Psoas muscle (tissue), 8 donors: Measurements from ENCODE around the gene SH3BGRL2. TPM values are rescaled to one million over a fixed set of nuclear protein-coding genes. Genes with fewer than 3 reads are reported as not detected.

Source experiments
- ATAC-seq, 4 donors: fragments of 200-7000 bp; cut with Tn5 transposase; one replicate each; pipeline ENCODE4 v1.9.1; 2020; ENCODE audit warnings: moderate library complexity in 3 of 4, mild to moderate bottlenecking in 2 of 4
- DNase-seq, 2 donors: peaks; one replicate each; pipeline ENCODE4 v3.0.0-alpha.2; 2020
- H3K27ac ChIP-seq: fragments of 200-600 bp; one replicate; pipeline ENCODE4 v1.8.0; 2022
- H3K27me3 ChIP-seq, 3 donors: fragments of 200-600 bp in 1 of 3; one replicate each; pipeline versions ENCODE4 v1.6.1 to v1.8.0; 2013 to 2022; ENCODE audit warnings: low read length in 2 of 3, mild to moderate bottlenecking in 2 of 3, moderate library complexity in 1 of 3; ENCODE audit not compliant: insufficient read depth in 3 of 3
- H3K36me3 ChIP-seq, 2 donors: fragments of 200-600 bp in 1 of 2; one replicate each; pipeline versions ENCODE4 v1.6.1 to v1.8.0; 2013 to 2022; ENCODE audit warnings: low read depth in 1 of 2, mild to moderate bottlenecking in 1 of 2, moderate library complexity in 1 of 2; ENCODE audit not compliant: insufficient read depth in 1 of 2
- H3K4me1 ChIP-seq: fragments of 200-600 bp; one replicate; pipeline ENCODE4 v1.8.0; 2022
- H3K4me3 ChIP-seq: fragments of 200-600 bp; one replicate; pipeline ENCODE4 v1.8.0; 2022; ENCODE audit warnings: mild to moderate bottlenecking
- H3K9me3 ChIP-seq: fragments of 200-600 bp; one replicate; pipeline ENCODE4 v1.8.0; 2022
- WGBS, 3 donors: extraction: QIAGEN DNeasy Blood & Tissue Kit; methylation state at CpG; one replicate each; pipeline versions ENCODE4 v1.1.6 to v1.1.7; 2013; 5-methylcytosine and 5-hydroxymethylcytosine counted together
- intact Hi-C, 2 donors: fragments of 100-400 bp; cut with DNase I; formaldehyde crosslinking; loops; one replicate each; pipeline versions ENCODE4 v1.11.0 to v1.14.2; 2022
- polyA plus RNA-seq, 3 donors: library from polyadenylated mRNA; stranded (reverse); fragments of 200-250 nt; gene quantifications; one replicate each; pipeline ENCODE4 v1.2.3, GENCODE V29; 2013
- total RNA-seq, 4 donors: library from RNA; stranded (reverse); fragmentation: NEBNext Ultra II Directional in 2 of 4; extraction: Animal tissue kit (Norgen Biotek cat#: 25700) in 2 of 4; gene quantifications; one replicate each; pipeline versions ENCODE4 v1.2.1 to v1.2.4, GENCODE V29; 2021 to 2023
- TF ChIP-seq, protein P1 (sequence below): fragments of 200-600 bp; IDR thresholded peaks from one replicate; pipeline ENCODE4 v1.8.0; 2022; ENCODE audit warnings: antibody characterized with exemption
- donor health status: healthy with polysubstance abuse.
- donor health status: DM: no; HTN: no; CAD: no; lungs with moderate emphysema.
- donor health status: Bipolar disorder and iron deficiency.
- donor health status: healthy.
- donor health status: DM: yes; HTN: yes; CAD: no.
- donor health status: DM: no; HTN: no; CAD: no.
- donor health status: DM: no; HTN: no; CAD: no.
- donor health status: DM: yes; HTN: yes; CAD: no.

Gene SH3BGRL2
- total and polyA plus RNA-seq, 7 donors = 3.5 to 9.7 (median 4.3) TPM

DNA sequence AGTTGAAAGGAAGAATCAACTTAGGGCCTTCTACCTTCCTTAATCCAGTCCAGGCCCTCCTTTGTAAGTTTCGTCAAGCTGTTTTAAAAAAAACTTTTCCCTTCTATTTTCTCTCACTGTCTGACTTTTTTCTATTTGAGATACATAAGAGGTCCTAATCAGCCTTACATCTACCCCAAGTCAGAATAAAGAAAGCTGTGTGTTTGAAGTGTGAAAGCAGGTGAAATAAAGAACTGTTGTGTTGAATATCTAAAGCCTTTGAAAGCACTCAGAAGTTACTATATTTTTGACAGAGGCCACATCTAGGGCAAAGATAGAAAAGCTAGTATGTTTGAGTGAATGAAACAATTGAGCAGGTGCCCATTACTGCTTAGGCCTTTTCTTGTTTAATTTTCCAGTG is 35.5 kb downstream of the SH3BGRL2 start:
- 83 to 95% (median 85%) methylated on average over 1 of the region's 1 CpG for WGBS, 3 donors
- no peak for ATAC-seq
- H3K27me3 ChIP-seq = no peaks in the 10 kb centered on the region

DNA sequence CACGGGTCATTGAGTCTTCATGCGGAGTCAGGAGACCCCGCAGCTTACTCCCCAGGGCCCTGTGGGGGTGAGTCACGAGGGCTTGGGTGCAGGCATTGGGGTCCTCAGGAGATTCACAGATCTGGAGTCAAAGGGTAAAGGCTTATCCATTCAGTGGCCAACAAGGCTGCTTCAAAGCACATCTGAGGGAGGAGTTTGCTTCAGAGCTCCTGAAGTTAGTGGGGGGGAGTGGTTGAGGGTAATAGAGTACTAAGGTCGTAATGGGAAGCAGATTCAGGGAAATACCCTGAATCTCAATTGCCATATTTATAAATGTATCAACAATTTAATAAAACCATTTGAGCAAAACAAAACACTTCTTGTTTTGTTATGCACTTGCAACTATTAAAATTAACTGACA is 37.3 kb downstream of the SH3BGRL2 start:
- Histone ChIP-seq H3K9me3 (no peaks in the 10 kb centered on the region), H3K4me1 (peaks cover 7% of the 10 kb centered on the region), H3K27me3 (no peaks in the 10 kb centered on the region), H3K36me3 (no peaks in the 10 kb centered on the region), H3K27ac (no peak overlapping the region), H3K4me3 (no peak overlapping the region)
- ATAC-seq (no peak), DNase-seq (no peak)
- TF ChIP-seq, protein P1, sequence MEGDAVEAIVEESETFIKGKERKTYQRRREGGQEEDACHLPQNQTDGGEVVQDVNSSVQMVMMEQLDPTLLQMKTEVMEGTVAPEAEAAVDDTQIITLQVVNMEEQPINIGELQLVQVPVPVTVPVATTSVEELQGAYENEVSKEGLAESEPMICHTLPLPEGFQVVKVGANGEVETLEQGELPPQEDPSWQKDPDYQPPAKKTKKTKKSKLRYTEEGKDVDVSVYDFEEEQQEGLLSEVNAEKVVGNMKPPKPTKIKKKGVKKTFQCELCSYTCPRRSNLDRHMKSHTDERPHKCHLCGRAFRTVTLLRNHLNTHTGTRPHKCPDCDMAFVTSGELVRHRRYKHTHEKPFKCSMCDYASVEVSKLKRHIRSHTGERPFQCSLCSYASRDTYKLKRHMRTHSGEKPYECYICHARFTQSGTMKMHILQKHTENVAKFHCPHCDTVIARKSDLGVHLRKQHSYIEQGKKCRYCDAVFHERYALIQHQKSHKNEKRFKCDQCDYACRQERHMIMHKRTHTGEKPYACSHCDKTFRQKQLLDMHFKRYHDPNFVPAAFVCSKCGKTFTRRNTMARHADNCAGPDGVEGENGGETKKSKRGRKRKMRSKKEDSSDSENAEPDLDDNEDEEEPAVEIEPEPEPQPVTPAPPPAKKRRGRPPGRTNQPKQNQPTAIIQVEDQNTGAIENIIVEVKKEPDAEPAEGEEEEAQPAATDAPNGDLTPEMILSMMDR = no peak
- intact Hi-C loops = no loop called here
- 75 to 76% (median 75%) methylated on average over 5 of the region's 5 CpGs for WGBS, 3 donors

More for the DNA sequence above, 35.5 kb downstream of the SH3BGRL2 start:
- H3K4me3 ChIP-seq = no peak overlapping the region
- H3K4me1 ChIP-seq = peaks cover 7% of the 10 kb centered on the region
- no peaks in the 10 kb centered on the region for H3K9me3 ChIP-seq
- no peak for DNase-seq
- no peaks in the 10 kb centered on the region for H3K36me3 ChIP-seq
- intact Hi-C loops = no loop called here
- no peak overlapping the region for H3K27ac ChIP-seq
- TF ChIP-seq, protein P1 = no peak

DNA sequence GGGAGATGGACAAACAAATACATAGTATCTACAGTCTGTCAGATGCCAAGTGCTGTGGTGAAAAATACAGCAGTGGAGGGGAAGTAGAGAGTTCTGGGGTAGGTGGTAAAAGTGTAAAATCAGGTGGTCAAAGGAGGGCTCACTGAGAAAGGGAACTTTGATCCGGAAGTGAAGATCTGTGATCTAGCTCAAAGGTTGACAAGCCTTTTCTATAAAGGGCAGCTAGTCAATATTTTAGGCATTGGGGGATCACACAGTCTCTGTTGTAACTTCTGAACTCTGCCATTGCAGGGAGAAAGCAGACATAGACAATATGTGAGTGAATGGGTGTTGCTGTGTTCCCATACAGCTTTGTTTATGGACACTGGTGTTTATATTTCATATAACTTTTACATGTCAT is 38.6 kb downstream of the SH3BGRL2 start:
- intact Hi-C loops = no loop called here
- no peak overlapping the region for H3K27ac ChIP-seq
- H3K27me3 ChIP-seq = no peaks in the 10 kb centered on the region
- TF ChIP-seq, protein P1 = no peak
- peaks cover 7% of the 10 kb centered on the region for H3K4me1 ChIP-seq
- WGBS, 3 donors = 96 to 100% (median 100%) methylated on average over 1 of the region's 1 CpG
- ATAC-seq (no peak), DNase-seq (no peak)
- H3K4me3 ChIP-seq = no peak overlapping the region
- peaks cover 0 to 4% of the 10 kb centered on the region in 2 donors for H3K36me3 ChIP-seq
- H3K9me3 ChIP-seq = no peaks in the 10 kb centered on the region

DNA sequence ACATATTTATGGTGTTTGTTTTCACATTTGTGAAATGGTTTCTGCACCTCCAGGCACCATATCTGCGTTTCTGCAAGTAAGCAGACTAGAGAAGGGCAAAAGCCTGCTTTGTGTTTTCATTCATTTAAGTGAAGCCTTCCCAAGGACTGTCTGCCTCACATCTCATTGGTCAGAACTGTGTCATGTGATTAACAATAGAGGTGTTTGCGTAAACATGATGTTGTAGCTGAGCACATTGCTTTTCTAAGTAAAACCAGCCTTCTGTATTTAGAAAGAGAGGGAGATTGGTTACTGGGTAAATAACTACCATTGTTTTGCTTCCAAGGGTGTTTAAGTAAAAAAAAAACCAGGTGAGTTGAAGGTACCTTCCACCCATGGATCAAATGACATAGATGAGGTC is 39.7 kb downstream of the SH3BGRL2 start:
- H3K27me3 ChIP-seq = no peaks in the 10 kb centered on the region
- intact Hi-C loops = no loop called here
- H3K27ac ChIP-seq = no peak overlapping the region
- peaks cover 7% of the 10 kb centered on the region for H3K4me1 ChIP-seq
- DNase-seq (no peak), ATAC-seq (no peak)
- WGBS, 3 donors = 90 to 95% (median 94%) methylated on average over 2 of the region's 2 CpGs
- peaks cover 0 to 4% of the 10 kb centered on the region in 2 donors for H3K36me3 ChIP-seq
- no peaks in the 10 kb centered on the region for H3K9me3 ChIP-seq
- H3K4me3 ChIP-seq = no peak overlapping the region
- TF ChIP-seq, protein P1 = no peak

DNA sequence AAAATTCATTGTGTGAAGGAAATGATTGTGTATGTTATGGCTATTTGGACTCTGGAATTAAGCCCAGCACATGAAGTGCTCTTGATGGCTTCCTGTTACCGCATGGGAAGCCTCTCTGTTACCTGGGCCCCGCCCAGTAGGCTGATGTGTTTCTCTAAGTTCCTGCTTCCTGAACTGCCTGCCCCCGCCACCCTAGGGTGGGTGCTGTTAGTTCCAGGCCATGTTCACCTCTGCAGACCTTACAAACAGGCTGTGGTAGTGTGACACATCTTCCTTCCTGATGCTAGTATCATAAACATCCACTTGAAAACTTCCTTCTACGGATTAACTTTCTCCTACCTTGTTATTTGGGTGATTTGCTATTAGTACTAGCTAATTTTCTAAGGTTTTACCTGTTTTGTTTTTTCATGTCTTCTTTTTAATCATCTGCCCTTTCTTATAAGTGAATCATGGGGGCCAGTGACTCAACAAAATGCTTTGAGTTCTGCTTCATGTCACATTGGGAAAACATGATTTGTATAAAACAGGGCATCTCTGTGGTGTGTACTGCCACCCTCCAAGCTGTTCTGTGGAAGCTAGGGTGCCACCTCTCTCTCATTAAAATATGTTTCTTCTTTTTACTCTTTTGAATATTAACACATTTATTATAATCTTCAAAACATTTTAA is 40.6 kb downstream of the SH3BGRL2 start:
- 63 to 83% (median 66%) methylated on average over 4 of the region's 4 CpGs for WGBS, 3 donors
- no peak overlapping the region for H3K4me3 ChIP-seq
- no peaks in the 10 kb centered on the region for H3K9me3 ChIP-seq
- H3K4me1 ChIP-seq = peaks cover 7% of the 10 kb centered on the region
- no peaks in the 10 kb centered on the region for H3K27me3 ChIP-seq
- intact Hi-C loops = no loop called here
- TF ChIP-seq, protein P1 = no peak
- peaks cover 0 to 4% of the 10 kb centered on the region in 2 donors for H3K36me3 ChIP-seq
- peak overlapping the region; percentile 18 for H3K27ac ChIP-seq
- ATAC-seq (peak in 1 of 4 donors; percentile 44), DNase-seq (peak in 1 of 2 donors; percentile 20)
